Fibroblast of skin of back (primary cell): ENCODE results near the gene ZMYM1.
"Not testable (repeated sequence)": the region's sequence is repeated elsewhere in the genome, so short reads cannot be mapped to it uniquely, and the experiment has no call there.

Experiments
- DNase-seq: peaks from one replicate; pipeline ENCODE4 v3.0.0-alpha.2; 2013

ZMYM1 gene

DNA sequence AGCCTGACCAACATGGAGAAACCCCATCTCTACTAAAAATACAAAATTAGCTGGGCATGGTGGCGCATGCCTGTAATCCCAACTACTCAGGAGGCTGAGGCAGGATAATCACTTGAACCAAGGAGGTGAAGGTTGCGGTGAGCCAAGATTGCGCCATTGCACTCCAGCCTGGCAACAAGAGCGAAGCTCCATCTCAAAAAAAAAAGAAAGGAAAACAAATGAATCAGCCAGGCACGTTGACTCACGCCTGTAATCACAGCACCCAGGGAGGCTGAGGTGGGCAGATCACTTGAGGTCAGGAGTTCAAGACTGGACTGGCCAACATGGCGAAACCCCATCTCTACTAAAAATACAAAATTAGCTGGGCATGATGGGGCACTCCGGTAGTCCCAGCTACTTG is 2.8 kb upstream of the ZMYM1 start:
- peak; percentile 20 for DNase-seq

DNA sequence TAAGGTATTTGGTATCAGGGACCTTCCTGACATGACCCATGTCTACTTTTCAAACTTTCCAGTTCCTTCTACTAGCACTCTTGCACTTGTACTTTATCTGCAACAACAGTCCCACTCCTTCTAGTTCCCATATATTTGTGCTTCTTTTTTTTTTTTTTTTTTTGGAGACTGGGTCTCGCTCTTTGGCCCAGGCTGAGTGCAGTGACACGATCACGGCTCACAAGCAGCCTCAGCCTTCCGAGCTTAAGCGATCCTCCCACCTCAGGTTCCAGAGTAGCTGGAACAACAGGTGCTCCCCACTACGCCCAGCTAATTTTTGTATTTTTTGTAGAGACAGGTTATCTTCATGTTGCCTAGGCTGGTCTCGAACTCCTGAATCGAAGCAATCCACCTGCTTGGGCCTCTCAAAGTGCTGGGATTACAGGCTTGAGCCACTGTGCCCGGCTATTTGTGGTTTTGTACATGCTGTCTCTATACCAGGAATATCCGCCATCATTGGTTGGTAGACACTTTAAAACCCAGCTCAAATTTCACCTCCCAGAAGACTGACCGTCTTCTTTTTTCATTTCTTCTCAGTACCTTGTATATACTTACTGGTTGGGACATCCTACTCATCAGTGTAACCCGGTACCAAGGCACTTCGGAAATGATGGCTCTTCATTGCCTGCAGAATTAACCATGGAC is 1.1 kb downstream of the ZMYM1 start:
- no peak for DNase-seq

- peak; percentile 3 for DNase-seq
These were observed 6.2 kb downstream of the ZMYM1 start for GRCh38 chr1:35085421-35085820.

DNA sequence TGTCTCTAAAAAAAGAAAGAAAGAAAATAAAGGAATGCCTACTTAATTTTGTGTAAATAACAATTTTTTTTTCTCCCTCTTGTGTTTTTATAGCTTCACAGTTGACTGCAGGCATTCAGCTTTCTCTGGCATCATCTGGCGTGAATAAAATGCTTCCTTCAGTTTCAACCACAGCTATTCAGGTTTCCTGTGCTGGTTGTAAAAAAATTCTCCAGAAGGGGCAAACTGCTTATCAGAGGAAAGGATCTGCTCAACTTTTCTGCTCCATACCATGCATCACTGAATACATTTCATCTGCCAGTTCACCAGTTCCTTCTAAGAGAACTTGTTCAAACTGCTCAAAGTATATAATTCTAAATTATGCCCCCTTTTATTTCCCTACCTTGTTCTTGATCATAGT is 18.0 kb downstream of the ZMYM1 start:
- DNase-seq = peak; percentile 34

GRCh38 chr1:35111106-35111505 is 31.9 kb downstream of the ZMYM1 start:
- DNase-seq = peak; percentile 69

DNA sequence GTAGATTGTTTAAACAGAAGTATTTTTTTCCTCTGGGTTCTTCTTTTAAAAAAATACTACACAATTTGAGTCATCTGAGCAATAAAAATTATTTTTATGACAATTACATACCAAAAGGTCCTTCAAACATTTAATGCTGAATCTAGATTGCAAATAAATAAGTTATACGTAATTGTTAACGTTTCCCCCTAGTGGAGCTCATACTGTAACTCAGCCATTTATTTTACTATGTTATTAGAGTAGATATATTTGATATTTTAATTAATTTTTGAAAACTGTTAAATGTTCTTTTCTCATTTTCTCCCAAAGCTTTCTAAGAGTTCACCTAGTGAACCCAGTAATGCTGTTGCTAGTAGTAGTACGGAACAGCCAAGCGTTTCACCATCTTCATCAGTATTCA is 33.5 kb downstream of the ZMYM1 start:
- DNase-seq = peak; percentile 5

DNA sequence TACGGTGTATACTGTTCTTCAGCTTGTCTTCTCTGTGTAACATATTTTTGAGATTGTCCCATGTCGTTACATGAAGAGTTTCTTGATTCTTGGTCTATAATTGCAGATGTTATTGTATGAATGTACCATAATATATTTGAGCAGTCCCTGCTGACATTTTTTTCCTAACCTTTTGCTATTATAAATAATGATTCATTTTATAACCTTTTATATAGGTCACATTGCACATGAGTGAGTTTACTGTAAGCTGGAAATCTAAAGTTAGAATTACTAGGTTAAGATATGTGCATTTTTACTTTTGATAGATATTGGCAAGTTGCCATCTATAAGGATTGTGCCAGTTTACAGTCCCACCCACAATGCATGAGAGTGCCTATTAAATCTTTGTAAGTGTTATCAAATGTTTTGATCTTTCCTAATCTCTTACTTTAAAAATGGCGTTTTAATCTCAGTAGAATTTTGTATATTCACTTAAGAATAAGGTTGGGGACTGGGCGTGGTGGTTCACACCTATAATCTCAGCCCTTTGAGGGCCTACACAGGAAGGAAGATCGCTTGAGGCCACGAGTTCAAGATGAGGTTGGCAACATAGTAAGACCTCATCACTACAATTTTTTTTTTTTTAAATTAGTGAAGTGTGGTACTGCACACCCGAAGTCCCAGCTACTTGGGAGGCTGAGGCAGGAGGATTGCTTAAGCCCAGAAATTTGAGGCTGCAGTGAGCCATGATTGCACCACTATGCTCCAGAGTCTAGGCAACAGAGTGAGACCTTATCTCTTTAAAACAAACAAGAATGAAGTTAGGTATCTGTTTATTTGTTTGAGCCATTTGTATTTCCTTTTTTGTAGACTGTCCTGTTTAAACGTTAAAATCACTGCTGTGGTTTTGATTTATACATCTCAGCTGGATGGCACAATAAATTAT is 36.5 kb downstream of the ZMYM1 start:
- peak; percentile 18 for DNase-seq

- peak; percentile 4 for DNase-seq
These were observed 41.4 kb downstream of the ZMYM1 start for GRCh38 chr1:35120458-35121133.

GRCh38 chr1:35122311-35122710 is 43.1 kb downstream of the ZMYM1 start:
- DNase-seq = no peak

DNA sequence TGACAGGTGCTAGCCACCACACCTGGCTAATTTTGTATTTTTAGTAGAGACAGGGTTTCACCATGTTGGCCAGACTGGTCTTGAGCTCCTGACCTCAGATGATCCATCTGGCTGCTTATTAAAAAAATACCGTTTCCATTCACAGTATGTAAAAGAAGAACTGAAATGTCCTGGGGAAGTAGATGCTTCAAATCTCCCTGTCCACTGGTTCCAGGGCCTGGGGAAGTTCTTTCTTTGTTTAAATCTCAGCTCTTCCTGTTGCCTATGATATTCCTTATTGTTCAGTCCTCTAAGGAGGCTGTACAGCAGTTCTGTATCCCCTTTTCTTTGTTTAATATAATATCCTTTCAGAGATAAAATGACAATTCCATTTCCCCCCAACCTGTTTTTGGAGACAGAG is 47.4 kb downstream of the ZMYM1 start:
- no peak for DNase-seq

DNA sequence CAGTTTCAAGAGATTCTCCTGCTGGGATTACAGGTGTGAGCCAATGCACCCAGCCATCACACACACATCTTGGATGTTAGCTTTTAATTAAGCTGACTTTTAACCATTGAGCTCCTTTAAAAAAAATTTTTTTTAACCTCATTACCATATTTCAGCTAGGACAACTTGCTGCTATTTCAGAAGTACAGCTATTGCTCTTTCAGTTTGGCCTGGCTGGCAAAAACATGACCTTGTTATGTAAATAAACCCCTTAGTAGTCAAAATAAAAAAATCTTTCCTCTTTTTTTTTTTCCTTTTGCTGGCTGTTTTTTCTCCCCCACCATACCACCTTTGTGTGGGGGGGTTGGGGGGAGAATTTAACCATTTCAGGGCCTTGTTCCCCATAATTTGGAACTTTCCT is 49.9 kb downstream of the ZMYM1 start:
- no peak for DNase-seq

- no peak for DNase-seq
These were observed 57.6 kb downstream of the ZMYM1 start for GRCh38 chr1:35136780-35137179.

DNA sequence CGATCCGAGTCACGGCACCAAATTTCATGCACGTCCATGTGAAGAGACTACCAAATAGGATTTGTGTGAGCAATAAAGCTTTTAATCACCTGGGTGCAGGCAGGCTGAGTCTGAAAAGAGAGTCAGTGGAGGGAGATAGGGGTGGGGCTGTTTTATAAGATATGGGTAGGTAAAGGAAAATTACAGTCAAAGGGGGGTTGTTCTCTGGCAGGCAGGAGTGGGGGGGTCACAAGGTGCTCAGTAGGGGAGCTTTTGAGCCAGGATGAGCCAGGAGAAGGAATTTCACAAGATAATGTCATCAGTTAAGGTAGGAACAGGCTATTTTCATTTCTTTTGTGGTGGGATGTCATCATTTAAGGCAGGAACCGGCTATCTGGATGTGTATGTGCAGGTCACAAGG is 58.4 kb downstream of the ZMYM1 start:
- DNase-seq = not testable (repeated sequence)

DNA sequence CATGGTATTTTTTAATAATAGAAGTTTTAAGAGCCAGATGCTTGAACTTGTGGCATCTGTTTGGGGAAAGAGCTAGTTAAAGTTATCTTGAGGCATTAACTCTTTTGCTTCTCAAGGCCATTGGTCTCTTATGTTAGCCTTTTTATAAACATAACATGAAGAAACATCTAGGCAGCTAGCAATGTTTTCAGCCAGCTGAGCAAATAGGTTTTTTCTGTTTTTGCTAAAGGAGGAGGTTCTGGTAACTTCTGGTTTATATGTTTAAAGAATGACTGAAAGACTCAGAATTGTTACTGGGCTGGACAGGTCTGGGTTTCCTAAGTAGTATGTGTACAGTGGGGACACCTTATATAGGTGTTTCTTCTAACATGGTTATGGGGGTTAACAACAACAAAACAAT is 63.1 kb downstream of the ZMYM1 start:
- DNase-seq = not testable (repeated sequence)

- DNase-seq = not testable (repeated sequence)
These were observed 63.5 kb downstream of the ZMYM1 start for GRCh38 chr1:35142728-35143127.

DNA sequence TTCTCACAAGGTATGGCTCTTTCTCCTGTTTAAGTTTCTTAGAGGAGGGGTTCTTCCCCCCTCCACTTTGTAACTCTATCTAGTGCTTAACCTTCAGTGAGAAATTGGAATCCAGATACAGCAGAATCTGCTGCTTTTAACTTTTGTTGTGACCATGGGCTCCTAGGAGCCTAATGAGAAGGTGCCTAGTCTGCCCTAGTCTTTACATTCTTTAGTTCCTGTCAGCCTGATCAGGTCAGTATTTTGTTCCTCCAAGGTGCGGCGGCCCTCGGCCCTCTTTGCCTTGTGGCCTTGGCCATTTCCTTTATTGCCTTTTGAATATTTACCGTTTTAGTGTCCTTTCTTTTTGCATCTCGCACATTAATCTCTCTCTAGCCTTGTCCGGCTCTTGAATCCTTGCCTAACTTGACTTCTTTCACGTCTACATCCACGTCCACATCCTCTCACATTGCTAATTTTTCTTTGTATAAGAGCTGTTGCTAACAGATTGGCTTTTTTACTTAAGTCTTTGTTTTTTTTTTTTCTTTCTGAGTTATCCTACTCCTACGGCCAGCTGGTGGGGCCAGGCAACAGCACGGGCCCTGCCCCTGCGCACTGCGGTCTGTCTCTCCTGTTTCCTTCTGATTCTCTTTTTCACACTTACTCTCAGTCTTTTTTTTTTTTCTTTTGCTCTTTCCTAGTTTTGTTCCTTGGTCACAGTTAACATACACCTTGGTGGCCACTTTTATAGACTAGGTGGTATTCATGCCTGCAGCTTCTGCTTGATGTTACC is 64.7 kb downstream of the ZMYM1 start:
- DNase-seq = no peak

- not testable (repeated sequence) for DNase-seq
These were observed 66.8 kb downstream of the ZMYM1 start for GRCh38 chr1:35145892-35146549.

- no peak for DNase-seq
These were observed 72.0 kb downstream of the ZMYM1 start for GRCh38 chr1:35151220-35151619.

GRCh38 chr1:35164893-35165292 is 85.7 kb downstream of the ZMYM1 start:
- no peak for DNase-seq
